Vagina (tissue), 2 donors: Measurements from ENCODE around the gene EPB42.

Experiments
- CTCF ChIP-seq, 3 experiments: fragments of 450-650 bp in 2 of 3; fragments of 200-600 bp in 1 of 3; sonication (generic) in 1 of 3; IDR thresholded peaks; one replicate each; pipeline ENCODE4 v1.5.1; 2017 to 2019; ENCODE audit warnings: antibody characterized with exemption in 3 of 3, mild to moderate bottlenecking in 2 of 3, moderate library complexity in 2 of 3
- POLR2A ChIP-seq, 2 donors: fragments of 450-650 bp; IDR thresholded peaks; one replicate each; pipeline ENCODE4 v1.6.1; 2017; ENCODE audit warnings: antibody characterized with exemption in 2 of 2, mild to moderate bottlenecking in 2 of 2, moderate library complexity in 2 of 2

- TF ChIP-seq POLR2A (IDR thresholded peaks at IDR 0.05), result no peak
- TF ChIP-seq CTCF (IDR thresholded peaks at IDR 0.05), result no peak
These were observed 30.5 kb upstream of the EPB42 start for GRCh38 chr15:43251185-43251870.
